H1 (cell line): ENCODE data around the gene CLRN2. TPM values are rescaled to one million over a fixed set of nuclear protein-coding genes. Genes with fewer than 3 reads are reported as not detected.

Experiments
- ASH2L ChIP-seq: fragments of 200-600, 300-600 bp; sonication (generic); IDR thresholded peaks from one replicate; pipeline ENCODE4 v1.7.1; 2017; ENCODE audit warnings: low read length
- HDAC2 ChIP-seq, 2 experiments: fragments of 300-600 bp in 1 of 2; sonication (generic) in 1 of 2; IDR thresholded peaks; 2 replicates each; pipeline ENCODE4 v1.6.1; 2011 to 2012; ENCODE audit warnings: low read depth in 2 of 2, low read length in 2 of 2, mild to moderate bottlenecking in 2 of 2, moderate library complexity in 2 of 2, borderline replicate concordance in 1 of 2, inconsistent platforms in 1 of 2
- SAP30 ChIP-seq: fragments of 300-600 bp; sonication (generic); IDR thresholded peaks from 2 replicates; pipeline ENCODE4 v1.7.1; 2012; ENCODE audit warnings: low read length, moderate library complexity, mild to moderate bottlenecking, inconsistent platforms; ENCODE audit not compliant: insufficient read depth, insufficient replicate concordance
- polyA plus RNA-seq, 7 experiments: library from polyadenylated mRNA; depleted of rRNA in 3 of 7; stranded (reverse) in 5 of 7; unstranded in 2 of 7; fragments of >200 nt in 5 of 7; fragments of 200-250 nt in 2 of 7; gene quantifications; 1 replicate in 5 of 7; 2 replicates in 1 of 7; 4 replicates in 1 of 7; pipeline versions ENCODE4 v1.2.1 to v1.2.3, GENCODE V29; 2011 to 2013; ENCODE audit warnings: missing spikeins in 2 of 7, mixed read lengths in 2 of 7
- total RNA-seq: library from RNA; stranded (reverse); fragmentation: NEBNext Ultra II Directional; extraction: Animal tissue kit (Norgen Biotek cat#: 25700); gene quantifications from 2 replicates; pipeline ENCODE4 v1.2.1, GENCODE V29; 2021
- TF ChIP-seq, protein P1 (sequence below): fragments of 300-600 bp; sonication (generic); IDR thresholded peaks from 2 replicates; pipeline ENCODE4 v1.7.1; 2012; ENCODE audit warnings: low read length, moderate library complexity, mild to moderate bottlenecking, inconsistent platforms; ENCODE audit not compliant: insufficient replicate concordance

The CLRN2 gene
- total and polyA plus RNA-seq, 2 of the 8 experiments (the other 6 are each of a cell fraction or from before 2014, with no cell fraction given): not detected

DNA sequence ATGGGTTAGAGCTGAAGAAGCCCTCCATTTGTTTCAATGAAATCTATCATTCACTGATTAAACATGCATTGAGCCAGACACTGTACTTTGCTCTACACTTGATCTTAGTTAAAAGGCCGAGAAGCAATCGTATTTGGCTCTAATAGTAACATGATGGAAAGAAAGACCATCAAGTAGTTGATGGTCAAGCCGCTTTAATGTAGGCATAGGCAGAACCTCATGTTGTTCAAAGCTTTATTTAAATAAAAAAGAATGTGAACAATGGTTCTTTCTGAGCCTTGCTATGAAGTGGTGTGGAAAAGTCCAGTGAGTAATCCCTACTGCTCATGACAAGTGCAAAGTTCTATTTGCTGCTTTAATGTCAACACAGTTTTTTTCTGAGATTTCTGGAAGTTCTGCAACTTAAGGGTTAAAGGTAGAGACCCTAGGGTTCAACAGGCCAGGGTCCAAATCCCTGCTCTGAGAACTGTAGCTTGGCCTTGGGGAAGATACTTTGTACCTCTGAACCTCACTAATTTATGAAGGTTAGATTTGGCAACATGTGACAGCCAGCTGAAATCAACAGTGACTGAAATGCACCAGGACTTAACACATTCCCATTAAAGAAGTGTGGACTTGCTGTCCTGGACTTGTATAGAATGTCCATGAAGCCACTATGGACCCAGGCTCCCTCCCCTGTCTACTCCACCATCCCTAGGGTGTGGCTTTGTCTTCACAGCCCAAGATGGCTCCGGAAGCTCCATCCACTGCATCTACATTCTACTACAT is 44.2 kb downstream of the CLRN2 start (continued):
- TF ChIP-seq, protein P1, sequence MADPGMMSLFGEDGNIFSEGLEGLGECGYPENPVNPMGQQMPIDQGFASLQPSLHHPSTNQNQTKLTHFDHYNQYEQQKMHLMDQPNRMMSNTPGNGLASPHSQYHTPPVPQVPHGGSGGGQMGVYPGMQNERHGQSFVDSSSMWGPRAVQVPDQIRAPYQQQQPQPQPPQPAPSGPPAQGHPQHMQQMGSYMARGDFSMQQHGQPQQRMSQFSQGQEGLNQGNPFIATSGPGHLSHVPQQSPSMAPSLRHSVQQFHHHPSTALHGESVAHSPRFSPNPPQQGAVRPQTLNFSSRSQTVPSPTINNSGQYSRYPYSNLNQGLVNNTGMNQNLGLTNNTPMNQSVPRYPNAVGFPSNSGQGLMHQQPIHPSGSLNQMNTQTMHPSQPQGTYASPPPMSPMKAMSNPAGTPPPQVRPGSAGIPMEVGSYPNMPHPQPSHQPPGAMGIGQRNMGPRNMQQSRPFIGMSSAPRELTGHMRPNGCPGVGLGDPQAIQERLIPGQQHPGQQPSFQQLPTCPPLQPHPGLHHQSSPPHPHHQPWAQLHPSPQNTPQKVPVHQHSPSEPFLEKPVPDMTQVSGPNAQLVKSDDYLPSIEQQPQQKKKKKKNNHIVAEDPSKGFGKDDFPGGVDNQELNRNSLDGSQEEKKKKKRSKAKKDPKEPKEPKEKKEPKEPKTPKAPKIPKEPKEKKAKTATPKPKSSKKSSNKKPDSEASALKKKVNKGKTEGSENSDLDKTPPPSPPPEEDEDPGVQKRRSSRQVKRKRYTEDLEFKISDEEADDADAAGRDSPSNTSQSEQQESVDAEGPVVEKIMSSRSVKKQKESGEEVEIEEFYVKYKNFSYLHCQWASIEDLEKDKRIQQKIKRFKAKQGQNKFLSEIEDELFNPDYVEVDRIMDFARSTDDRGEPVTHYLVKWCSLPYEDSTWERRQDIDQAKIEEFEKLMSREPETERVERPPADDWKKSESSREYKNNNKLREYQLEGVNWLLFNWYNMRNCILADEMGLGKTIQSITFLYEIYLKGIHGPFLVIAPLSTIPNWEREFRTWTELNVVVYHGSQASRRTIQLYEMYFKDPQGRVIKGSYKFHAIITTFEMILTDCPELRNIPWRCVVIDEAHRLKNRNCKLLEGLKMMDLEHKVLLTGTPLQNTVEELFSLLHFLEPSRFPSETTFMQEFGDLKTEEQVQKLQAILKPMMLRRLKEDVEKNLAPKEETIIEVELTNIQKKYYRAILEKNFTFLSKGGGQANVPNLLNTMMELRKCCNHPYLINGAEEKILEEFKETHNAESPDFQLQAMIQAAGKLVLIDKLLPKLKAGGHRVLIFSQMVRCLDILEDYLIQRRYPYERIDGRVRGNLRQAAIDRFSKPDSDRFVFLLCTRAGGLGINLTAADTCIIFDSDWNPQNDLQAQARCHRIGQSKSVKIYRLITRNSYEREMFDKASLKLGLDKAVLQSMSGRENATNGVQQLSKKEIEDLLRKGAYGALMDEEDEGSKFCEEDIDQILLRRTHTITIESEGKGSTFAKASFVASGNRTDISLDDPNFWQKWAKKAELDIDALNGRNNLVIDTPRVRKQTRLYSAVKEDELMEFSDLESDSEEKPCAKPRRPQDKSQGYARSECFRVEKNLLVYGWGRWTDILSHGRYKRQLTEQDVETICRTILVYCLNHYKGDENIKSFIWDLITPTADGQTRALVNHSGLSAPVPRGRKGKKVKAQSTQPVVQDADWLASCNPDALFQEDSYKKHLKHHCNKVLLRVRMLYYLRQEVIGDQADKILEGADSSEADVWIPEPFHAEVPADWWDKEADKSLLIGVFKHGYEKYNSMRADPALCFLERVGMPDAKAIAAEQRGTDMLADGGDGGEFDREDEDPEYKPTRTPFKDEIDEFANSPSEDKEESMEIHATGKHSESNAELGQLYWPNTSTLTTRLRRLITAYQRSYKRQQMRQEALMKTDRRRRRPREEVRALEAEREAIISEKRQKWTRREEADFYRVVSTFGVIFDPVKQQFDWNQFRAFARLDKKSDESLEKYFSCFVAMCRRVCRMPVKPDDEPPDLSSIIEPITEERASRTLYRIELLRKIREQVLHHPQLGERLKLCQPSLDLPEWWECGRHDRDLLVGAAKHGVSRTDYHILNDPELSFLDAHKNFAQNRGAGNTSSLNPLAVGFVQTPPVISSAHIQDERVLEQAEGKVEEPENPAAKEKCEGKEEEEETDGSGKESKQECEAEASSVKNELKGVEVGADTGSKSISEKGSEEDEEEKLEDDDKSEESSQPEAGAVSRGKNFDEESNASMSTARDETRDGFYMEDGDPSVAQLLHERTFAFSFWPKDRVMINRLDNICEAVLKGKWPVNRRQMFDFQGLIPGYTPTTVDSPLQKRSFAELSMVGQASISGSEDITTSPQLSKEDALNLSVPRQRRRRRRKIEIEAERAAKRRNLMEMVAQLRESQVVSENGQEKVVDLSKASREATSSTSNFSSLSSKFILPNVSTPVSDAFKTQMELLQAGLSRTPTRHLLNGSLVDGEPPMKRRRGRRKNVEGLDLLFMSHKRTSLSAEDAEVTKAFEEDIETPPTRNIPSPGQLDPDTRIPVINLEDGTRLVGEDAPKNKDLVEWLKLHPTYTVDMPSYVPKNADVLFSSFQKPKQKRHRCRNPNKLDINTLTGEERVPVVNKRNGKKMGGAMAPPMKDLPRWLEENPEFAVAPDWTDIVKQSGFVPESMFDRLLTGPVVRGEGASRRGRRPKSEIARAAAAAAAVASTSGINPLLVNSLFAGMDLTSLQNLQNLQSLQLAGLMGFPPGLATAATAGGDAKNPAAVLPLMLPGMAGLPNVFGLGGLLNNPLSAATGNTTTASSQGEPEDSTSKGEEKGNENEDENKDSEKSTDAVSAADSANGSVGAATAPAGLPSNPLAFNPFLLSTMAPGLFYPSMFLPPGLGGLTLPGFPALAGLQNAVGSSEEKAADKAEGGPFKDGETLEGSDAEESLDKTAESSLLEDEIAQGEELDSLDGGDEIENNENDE: no peak
- TF ChIP-seq ASH2L: no peak
- no peak for TF ChIP-seq SAP30
- no peak for TF ChIP-seq HDAC2 (IDR thresholded peaks at IDR 0.05; ENCODE audit: borderline replicate concordance in 1 of 2, low read depth in 2 of 2, low read length in 2 of 2)
